NCI-H1417 treated with DMSO at 0.1 percent for 48 hours (cell line): ENCODE measurements around the gene TMED8.

Experiments
- DNase-seq: peaks from one replicate; lab custom pipeline; 2025; lab: John Stamatoyannopoulos, UW

Gene TMED8

GRCh38 chr14:77296155-77296554 is 80.7 kb downstream of the TMED8 start:
- no peak for DNase-seq

GRCh38 chr14:77290705-77291104 is 86.2 kb downstream of the TMED8 start:
- no peak for DNase-seq

GRCh38 chr14:77286576-77286975 is 90.3 kb downstream of the TMED8 start:
- DNase-seq, result no peak
